Cortex of kidney (tissue), 1 donor: ENCODE measurements around the gene UROC1.
"Not testable (repeated sequence)": the region's sequence is repeated elsewhere in the genome, so short reads cannot be mapped to it uniquely, and the experiment has no call there.

Source experiments
- DNase-seq: peaks from one replicate; lab custom pipeline; 2025; lab: John Stamatoyannopoulos, UW

UROC1 gene

GRCh38 chr3:126546549-126547239 lies 29.1 kb upstream of the UROC1 start:
- no peak for DNase-seq

GRCh38 chr3:126546013-126546412 lies 28.4 kb upstream of the UROC1 start:
- no peak for DNase-seq

- no peak for DNase-seq
Observed at GRCh38 chr3:126545544-126545943, 28.0 kb upstream of the UROC1 start.

GRCh38 chr3:126544596-126545281 lies 27.2 kb upstream of the UROC1 start:
- DNase-seq: no peak

- no peak for DNase-seq
Observed at GRCh38 chr3:126543457-126544061, 26.0 kb upstream of the UROC1 start.

- no peak for DNase-seq
Observed at GRCh38 chr3:126542340-126543241, 25.0 kb upstream of the UROC1 start.

- no peak for DNase-seq
Observed at GRCh38 chr3:126541628-126542339, 24.2 kb upstream of the UROC1 start.

GRCh38 chr3:126540951-126541627 lies 23.5 kb upstream of the UROC1 start:
- no peak for DNase-seq

GRCh38 chr3:126540342-126540849 lies 22.8 kb upstream of the UROC1 start:
- no peak for DNase-seq

GRCh38 chr3:126539558-126540250 lies 22.1 kb upstream of the UROC1 start:
- no peak for DNase-seq

- DNase-seq: no peak
Observed at GRCh38 chr3:126538966-126539365, 21.4 kb upstream of the UROC1 start.

GRCh38 chr3:126538316-126538715 lies 20.7 kb upstream of the UROC1 start:
- DNase-seq: no peak

- DNase-seq: no peak
Observed at GRCh38 chr3:126537730-126538281, 20.2 kb upstream of the UROC1 start.

GRCh38 chr3:126537116-126537729 lies 19.6 kb upstream of the UROC1 start:
- DNase-seq: no peak

- DNase-seq: no peak
Observed at GRCh38 chr3:126536126-126536525, 18.6 kb upstream of the UROC1 start.

- no peak for DNase-seq
Observed at GRCh38 chr3:126535636-126536035, 18.1 kb upstream of the UROC1 start.

GRCh38 chr3:126534716-126535115 lies 17.1 kb upstream of the UROC1 start:
- not testable (repeated sequence) for DNase-seq

- no peak for DNase-seq
Observed at GRCh38 chr3:126533506-126533905, 15.9 kb upstream of the UROC1 start.

- no peak for DNase-seq
Observed at GRCh38 chr3:126531051-126531330, 13.4 kb upstream of the UROC1 start.
